ENCODE results near the gene SLC2A1.

Gene SLC2A1

DNA sequence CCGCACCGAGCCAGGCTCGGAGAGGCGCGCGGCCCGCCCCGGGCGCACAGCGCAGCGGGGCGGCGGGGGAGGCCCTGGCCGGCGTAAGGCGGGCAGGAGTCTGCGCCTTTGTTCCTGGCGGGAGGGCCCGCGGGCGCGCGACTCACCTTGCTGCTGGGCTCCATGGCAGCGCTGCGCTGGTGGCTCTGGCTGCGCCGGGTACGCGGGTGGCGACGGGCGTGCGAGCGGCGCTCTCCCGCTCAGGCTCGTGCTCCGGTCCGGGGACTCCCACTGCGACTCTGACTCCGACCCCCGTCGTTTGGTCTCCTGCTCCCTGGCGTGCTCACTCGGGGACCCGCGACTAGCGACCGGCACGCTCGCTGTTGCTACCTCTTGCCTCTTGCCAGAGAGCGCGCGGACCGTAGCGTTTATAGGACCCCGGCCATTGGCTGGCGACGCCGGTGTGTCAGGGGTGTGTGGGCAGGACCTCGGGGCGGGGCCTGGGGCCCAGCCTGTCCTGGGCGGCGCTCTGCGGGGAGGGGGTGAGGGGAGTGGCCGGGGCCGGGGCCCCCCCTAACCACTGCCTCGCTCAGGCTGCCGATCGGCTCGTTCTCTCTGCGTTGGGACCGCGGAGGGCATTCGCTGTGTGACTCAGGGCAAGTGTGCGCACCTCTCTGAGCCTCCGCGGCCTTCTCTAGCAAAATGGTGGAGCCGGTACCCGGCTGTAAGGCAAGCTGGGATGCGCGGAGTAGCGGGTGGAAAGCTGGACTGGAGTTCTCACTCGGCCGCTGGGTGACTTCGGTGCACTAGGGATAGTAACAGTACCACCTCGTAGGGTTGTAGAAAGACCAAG is at the start of gene SLC2A1:
Gene SLC2A1 (minus strand): TSS at position 381 of the 832 bp plus-strand sequence. CDS start 217 bp downstream, at position 164.
- DNase-seq (ENCODE audit: low read depth in 2 of 2), result peak; percentile 87

DNA sequence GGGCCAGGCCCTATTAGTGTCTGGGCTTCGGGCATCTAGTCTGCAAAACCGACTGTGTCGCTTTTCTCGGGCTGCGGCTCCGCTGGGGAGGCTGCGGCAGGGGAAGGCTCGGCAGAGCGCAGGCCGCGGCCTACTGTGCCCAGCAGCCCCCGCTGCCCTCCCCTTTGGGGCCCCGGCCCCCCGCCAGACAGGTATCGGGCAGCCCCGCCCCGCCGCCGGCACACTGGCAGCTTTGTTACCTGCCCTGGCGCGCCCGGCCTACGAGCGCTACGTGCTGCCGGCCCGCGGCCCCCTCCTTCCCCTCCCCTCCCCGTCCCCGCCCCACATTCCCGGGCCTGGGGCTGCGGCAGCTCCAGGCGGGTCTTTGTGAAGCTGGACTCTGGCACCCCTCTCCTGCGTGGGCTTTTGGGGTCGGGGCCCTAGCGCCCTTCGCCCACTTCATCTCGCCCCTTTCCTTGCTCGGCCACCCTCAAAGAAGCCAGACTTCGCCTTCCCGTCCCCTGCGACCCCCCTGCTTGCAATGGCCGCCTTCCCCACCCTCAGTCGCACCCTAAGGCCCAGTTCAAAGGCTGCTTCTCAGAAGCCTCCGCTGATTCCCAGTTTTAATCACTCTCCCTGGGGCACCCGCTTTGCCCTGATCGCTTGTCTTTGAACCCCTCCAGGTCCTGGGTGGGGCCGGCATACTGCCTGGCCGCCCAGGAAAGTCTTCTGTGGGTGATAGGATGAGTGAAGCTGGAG is 48.9 kb upstream of the SLC2A1 start:
- no peak for DNase-seq (ENCODE audit: low read depth in 2 of 2)

DNA sequence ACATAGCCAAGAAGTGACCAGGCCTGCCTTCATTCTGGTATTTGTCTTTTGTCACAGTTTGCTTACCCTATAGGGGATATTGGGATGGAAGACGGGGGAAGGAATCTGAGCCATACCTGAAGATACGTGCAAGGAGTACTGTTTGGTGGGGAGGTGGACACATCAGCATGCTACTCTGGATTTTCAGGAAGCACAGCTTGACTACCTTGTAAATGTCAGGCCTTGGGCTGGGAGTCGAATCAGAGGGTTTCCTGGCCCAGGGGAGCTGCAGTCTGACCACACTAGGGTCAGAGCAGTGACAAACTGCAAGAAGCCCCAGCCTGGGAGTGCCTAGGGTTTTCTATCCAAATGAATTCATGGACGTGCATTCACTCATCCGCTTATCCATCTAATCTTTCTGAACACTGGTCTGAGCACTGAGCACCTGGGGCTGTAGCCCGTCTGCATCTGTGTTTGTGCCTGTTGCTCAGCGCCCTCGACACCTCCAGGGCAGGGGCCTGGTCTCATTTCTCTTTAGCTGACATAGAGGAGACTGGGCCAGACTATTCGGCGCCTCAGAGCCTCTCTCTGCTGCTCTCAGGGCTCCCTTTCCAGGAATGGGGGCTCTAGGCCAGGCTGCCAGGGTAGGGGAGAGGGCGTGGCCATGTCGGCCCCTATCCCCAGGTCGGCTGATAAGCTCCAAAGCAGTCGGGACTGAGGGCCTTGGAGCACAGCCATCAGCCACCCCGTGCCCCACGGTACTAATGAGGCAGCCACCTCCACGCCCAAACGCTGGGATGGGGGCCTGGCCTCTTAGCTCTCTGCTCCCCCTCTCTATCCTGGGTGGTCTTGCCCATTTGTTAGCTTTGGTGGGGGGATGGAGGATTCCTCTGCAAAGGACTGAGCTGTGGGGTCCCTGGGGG is 47.0 kb upstream of the SLC2A1 start:
- DNase-seq (ENCODE audit: low read depth in 2 of 2), result no peak

DNA sequence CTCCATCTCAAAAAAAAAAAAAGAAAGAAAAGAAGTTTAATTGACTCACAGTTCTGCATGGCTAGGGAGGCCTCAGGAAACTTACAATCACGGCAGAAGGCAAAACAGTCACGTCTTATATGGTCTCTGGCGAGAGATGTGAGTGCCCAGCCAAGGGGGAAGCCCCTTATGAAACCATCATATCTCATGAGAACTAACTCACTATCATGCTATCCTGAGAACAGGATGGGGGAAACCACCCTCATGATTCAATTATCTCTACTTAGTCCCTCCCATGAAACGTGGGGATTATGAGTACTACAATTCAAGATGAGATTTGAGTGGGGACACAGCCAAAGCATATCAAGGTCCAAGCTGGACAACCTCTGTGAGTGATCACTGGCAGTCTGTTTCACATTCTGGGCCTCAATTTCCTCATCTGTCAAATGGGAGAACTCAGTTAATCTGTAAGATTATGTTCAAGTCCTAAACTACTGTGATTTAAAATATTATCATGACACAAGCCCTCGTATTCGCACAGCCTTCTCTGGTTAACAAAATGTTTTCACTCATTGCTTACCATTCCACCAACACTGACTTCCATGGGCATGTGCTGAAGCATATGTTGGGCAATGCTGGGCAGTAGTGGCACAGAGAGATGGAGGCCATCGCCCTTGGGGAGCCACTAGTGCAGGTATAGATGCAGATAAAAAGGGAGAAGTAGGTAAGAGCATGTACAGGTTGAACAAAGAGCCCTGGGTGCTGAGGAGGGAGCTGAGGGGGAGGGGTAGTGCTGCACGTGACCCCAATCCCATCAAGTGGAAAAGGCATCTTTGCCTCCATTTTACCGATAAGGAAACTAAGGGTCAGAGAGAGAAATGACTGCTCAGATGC is 46.2 kb upstream of the SLC2A1 start:
- no peak for DNase-seq (ENCODE audit: low read depth in 2 of 2)

DNA sequence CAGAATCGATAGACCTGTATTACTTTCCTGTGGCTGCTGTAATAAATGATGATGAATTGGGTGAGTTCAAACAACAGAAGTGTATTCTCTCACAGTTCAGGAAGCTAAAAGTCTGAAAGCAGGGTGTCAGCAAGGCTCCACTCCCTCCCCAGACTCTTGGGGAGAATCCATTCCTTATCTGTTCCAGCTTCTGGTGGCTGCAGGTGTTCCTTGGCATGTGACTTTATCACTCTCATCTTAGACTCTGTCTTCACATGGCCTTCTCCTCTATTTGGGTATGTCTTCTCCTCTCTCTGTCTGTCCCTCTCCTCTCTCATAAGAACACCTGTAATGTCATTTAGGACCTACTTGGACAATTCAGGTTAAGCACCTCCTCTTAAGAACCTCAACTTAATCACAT is 44.1 kb upstream of the SLC2A1 start:
- DNase-seq (ENCODE audit: low read depth in 2 of 2), result no peak

DNA sequence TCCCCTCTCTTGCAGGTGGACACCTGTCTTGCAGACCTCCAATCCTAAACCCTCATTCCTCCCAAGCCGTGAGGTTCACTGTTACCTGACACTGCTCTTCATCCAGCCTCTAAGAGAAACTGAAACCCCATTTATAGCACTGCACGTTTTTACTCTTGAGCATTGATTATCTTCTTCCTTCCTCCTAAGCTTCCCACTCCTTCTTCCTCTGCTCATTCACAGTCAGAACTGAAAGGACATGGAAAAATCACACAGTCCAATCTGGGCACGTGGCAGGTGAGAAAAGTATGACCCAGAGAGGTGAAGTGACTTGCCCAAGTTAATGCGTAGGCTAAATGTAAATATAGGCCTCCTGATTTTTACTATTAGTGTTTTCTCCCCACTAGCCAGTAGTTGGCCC is 43.4 kb upstream of the SLC2A1 start:
- DNase-seq (ENCODE audit: low read depth in 2 of 2), result no peak

DNA sequence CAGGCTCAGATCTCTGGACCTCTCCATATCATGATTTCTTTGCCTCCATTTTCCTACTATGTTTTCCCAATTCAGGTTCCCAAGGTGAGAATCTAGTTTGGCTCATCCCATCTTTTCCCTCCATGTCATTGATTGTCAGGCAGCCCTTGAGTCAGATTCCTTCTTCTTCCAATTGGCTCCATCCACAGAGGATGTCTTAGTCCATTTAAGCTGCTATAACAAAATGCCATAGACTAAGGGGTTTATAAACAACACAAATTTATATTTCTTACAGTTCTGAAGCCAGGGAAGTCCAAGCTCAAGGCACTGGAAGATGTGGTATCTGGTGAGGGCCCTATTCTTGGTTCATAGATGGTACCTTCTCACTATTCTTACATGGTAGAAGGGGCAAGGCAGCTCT is 42.8 kb upstream of the SLC2A1 start:
- no peak for DNase-seq (ENCODE audit: low read depth in 2 of 2)

DNA sequence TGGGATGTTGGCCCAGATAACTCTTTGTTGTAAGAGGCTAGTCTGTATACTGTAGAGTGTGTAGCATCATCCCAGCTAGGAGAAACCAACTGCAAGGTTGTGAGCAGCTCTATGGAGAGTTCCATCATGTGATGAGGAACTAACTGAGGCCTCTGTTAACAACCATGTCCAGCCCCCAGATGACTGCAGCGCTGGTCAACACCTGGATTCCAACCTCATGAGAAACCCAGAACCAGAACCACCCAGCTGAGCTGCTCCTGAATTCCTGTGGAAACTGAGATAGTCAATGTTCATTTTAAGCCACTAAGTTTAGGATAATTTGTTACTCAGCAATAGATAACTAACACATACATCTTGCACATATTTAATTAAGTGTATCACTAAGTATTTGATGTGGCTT is 41.6 kb upstream of the SLC2A1 start:
- DNase-seq (ENCODE audit: low read depth in 2 of 2), result no peak

DNA sequence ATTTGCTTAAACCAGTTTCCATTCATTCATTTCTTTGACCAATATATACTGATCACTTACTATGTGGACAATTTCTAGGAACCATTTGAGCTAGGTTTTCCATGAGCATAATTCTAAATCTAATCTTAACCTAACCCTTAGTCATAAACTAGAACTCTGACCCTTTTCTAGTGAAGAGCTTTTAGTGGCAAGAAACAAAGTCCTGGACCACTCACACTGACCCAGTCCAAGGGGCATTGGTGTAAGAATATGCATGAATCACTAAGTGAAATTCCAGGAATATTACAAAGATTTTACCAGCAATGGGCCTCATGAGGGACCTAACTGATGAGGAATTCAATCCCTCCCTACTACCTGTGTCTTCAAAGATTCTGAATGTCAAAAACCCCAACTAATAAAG is 40.6 kb upstream of the SLC2A1 start:
- DNase-seq (ENCODE audit: low read depth in 2 of 2), result no peak

DNA sequence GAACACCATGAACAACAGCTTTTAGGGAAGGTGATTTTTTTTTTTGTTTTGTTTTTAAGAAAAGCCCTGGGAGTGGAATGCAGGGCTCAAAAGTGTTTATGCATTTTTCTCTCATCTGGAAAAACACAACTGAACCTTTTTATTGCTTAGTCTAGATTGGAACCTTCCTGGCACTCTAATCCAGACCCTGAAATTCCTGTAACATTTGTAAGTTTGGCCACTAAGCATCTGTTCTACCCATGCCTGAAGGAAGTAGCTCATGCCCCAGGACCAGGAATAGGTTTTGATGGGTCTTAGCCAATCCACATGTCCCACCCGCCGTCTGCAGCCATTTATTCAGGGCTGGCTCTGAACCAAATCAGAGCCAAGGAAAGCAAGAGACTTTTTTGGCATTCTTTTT is 39.7 kb upstream of the SLC2A1 start:
- no peak for DNase-seq (ENCODE audit: low read depth in 2 of 2)

DNA sequence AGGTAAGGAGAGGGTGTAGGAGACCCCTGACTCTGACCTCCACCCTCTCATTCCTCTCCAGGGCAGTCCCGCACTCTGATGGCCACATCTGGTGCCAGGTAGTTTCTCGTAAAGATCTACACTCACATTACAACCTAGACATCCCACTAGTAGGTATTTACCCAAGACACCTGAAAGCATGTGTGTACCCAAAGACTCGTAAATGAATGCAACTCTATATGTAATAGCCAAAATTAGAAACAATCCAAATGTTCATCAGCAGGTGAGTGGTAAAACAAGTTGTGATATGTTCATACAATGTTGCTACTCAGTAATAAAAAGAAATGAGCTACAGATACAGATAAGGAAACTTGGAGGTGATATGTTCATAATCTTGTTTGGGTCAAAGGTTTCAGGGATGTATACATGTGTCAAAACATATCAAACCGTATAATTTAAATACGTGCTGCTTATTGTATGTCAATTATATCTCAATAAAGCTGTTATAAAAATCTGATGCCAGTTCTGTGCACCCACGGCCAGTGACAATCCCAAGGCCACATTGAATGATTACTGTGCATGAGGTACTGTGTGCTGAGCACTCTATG is 37.8 kb upstream of the SLC2A1 start:
- DNase-seq (ENCODE audit: low read depth in 2 of 2), result no peak

DNA sequence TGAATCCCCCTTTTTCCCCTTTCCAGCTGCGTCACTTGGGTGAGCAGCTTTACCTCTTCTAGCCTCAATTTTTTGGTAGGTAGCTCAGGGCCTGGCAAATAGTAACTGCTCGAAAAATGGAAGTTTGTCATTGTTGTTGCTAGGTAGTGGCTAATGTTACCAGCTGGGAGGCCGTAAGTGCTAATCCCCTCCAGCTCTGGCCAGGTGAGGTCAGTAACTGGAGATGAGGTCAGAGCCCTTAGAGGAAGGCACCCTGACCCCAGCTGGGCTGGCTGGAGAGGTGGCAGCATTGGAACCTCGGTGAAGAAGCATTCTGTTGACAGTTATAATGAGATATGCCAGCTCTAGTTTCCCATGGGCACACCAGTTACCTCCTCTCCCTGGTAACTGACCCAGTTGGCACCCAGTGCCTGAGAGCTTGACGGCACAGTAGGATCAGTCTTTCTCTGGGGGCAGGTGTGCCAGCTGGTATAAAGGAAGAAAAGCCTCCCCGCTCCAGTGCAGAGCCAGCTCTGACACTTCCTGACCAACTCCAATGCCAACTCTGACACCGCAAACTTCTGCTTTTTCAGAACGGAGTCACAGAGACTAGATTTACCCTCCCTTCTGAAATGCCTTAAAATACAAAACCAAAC is 35.0 kb upstream of the SLC2A1 start:
- no peak for DNase-seq (ENCODE audit: low read depth in 2 of 2)

DNA sequence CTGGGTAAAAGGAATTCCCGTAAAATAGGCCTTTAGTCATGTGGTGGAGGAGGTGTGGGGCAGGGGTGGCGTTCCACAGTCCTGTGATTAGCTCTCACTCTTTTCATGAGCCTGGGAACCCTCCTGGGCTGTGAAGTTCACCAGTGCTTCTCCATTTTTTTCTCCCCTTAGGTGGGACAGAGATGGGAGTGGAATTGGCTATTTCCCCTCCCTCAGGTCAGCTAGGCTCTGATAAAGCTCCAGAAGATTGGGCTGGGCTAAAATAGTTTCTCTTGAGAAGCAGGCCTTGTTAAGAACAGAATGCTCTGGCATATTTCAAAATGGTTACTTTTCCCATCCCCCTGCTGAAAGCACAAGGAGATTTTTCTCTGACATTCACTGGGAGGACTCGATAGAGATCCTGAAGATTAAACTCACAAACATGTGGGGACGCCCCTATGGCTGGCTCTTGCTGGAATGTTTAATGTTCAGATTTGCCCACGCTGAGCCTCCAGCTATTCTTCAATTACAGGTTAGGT is 33.4 kb upstream of the SLC2A1 start:
- DNase-seq (ENCODE audit: low read depth in 2 of 2), result no peak

DNA sequence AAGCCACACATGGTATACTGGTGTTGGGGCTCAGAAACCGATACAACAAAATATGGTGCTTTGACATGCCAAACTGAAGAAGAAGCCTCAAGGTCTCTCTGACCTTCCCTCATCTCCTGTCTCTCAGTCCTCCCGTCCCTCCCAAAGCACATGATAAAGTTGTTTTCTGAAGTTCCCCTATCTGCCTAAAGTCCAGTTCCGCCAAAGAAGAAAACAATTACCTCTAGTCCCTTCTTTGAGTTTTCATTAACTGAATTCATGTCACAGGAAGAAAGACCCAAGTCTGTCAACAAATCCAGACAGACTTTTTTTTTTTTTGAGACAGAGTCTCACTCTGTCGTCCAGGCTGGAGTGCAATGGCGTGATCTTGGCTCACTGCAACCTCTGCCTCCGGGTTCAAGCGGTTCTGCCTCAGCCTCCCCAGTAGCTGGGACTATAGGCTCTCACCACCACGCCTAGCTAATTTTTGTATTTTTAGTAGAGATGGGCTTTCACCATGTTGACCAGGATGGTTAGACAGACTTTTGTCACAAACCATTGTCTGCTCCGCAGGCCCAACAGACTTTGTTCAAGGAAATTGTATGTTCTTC is 32.2 kb upstream of the SLC2A1 start:
- DNase-seq (ENCODE audit: low read depth in 2 of 2), result no peak

DNA sequence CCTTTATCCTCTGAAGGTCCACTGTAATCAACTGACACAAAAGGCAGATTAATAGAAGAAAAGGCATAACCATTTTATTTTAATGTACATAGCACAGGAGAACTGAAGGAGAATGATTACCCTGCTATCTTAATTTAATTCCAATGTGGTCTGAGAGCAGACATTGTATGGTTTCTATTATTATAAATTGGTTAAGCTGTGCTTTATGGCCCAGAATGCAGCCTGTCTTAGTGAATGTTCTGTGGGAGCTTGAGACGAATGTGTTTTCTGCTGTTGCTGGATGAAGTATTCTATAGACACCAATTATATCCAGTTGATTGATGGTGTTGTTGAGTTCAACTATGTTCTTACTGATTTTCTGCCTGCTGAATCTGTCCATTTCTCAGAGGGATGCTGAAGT is 25.0 kb upstream of the SLC2A1 start:
- DNase-seq (ENCODE audit: low read depth in 2 of 2), result no peak

DNA sequence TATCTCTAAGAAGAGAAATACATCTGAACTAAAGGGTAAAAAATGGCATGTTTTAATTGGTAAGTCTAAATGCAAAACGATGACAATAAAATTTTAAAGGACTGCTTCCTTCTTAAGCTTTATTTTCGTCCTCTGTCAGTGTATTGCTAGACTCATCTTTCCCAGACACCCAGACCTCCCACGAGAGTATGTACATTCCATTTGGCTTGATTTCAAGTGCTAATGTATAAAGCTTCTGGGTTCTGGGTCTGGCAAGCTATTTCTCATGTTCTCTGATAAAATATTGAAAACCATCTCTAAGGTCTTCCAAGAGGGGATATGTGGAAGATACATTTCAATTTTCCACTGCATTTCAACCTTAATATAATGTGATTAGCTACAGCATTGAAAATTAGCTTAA is 24.6 kb upstream of the SLC2A1 start:
- no peak for DNase-seq (ENCODE audit: low read depth in 2 of 2)

DNA sequence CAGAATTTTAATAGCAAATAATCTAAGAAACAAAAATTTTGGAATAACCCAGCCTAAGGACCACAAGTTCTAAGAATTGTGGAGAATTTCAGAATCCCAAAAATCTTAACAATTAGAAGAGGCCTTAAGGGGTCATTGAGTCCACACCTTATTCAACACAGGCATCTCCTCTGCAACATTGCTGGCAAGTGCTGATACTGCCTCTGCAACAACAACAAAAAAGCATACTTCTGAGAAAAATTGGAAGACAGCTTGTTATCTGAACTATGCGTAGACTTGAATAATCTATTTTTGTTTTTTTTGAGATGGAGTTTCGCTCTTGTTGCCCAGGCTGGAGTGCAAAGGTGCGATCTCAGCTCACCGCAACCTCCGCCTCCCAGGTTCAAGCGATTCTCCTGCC is 24.0 kb upstream of the SLC2A1 start:
- no peak for DNase-seq (ENCODE audit: low read depth in 2 of 2)

DNA sequence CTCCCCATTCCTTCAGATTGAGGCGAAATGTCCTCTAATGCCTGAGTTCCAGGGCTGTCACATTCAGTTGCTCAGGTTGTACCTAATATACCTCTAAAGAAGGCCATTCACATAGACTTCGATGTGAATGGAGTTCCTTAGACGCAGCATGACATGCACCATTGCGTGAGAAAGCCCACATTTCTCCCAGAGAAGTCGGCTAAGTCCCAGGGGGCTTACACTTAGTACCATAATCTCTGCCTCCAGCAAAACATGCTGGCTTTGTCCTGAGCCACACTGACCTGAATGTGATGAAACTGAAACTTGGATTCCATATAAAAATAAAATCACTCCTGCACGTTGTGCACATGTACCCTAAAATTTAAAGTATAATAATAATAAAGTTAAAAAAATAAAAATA is 23.2 kb upstream of the SLC2A1 start:
- DNase-seq (ENCODE audit: low read depth in 2 of 2), result no peak

DNA sequence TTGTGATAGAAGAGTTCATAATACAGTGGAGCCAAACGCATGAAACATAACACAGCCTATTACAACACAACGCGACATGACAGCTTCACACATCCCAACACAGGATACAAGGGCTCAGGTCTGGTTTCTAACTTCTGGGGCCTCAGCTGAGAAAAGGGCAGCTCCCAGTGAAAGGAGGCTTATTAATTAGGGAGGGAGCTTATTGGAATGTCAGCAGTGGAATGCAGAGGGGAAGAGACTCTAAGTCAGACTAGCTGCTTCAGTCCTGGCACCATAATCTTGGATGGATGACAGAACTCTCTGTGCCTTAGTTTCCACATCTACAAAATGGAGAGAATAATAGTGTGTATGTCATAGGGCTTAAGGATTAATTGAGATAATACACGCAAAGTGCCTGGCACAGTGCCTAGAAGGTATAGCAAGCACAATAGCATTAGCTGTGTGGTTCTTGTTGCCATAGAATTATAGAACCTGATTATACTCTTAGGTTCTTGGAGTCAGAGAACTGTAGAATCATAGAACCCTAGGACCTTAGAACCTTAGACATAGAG is 22.7 kb upstream of the SLC2A1 start:
- DNase-seq (ENCODE audit: low read depth in 2 of 2), result no peak

Data from activated CD8-positive, alpha-beta memory T cell treated with anti-CD3 and anti-CD28 coated beads for 4 hours (primary cell).